ENCODE data around the gene XRCC3. TPM values are rescaled to one million over a fixed set of nuclear protein-coding genes. Genes with fewer than 3 reads are reported as not detected.

XRCC3 gene
- total and polyA plus RNA-seq, 2 of the 8 experiments (the other 6 are each of a cell fraction or from before 2014, with no cell fraction given), result 36.9 to 41.8 TPM

GRCh38 chr14:103718572-103718971 lies 3.3 kb upstream of the XRCC3 start:
- H2BK5ac ChIP-seq (ENCODE audit: low read depth, low read length), result no peak overlapping the region
- H4K20me1 ChIP-seq (replicated peaks in 1 of 2; ENCODE audit: control insufficient read depth in 1 of 2, insufficient read depth in 2 of 2, low read length in 2 of 2), result peaks cover 11 to 28% of the 10 kb centered on the region in 2 experiments
- no peak overlapping the region for H2BK120ac ChIP-seq (replicated peaks; ENCODE audit: low read depth, low read length)
- no peaks in the 10 kb centered on the region for H3K9me3 ChIP-seq (ENCODE audit: insufficient read depth in 2 of 2, low read depth in 1 of 2, low read length in 1 of 2)
- H3K23me2 ChIP-seq (ENCODE audit: low read depth, low read length), result peaks cover 4% of the 10 kb centered on the region; the same call in 1 of the 2 replicates
- no peak overlapping the region for H3K4ac ChIP-seq (replicated peaks; ENCODE audit: insufficient read length, low read depth, low read length)
- H3K4me3 ChIP-seq (ENCODE audit: extremely low read depth in 1 of 4, insufficient read depth in 2 of 4, low read depth in 3 of 4, low read length in 4 of 4), result no peak overlapping the region
- H3K23ac ChIP-seq (ENCODE audit: insufficient read length), result no peak overlapping the region
- DNase-seq (ENCODE audit: low read depth in 1 of 2, low spot score in 2 of 2) (no peak), FAIRE-seq (no peak)
- POLR2A ChIA-PET (ENCODE audit: partially characterized antibody), result interaction anchor here (0.7 to 1.9 kb wide), 5 partner anchors 9 to 157 kb away, joined by 3 to 5 read pairs (median 3); no protein-coding TSS in a partner anchor
- H2BK20ac ChIP-seq (ENCODE audit: low read length), result no peak overlapping the region
- H3K4me2 ChIP-seq (ENCODE audit: insufficient read depth in 1 of 2, low read depth in 2 of 2, low read length in 2 of 2), result no peak overlapping the region; a peak in 1 of 4 replicates
- H4K91ac ChIP-seq (replicated peaks; ENCODE audit: insufficient read length, low read length), result no peak overlapping the region
- no peak overlapping the region for H3K27ac ChIP-seq (ENCODE audit: low read depth, low read length)
- no peak overlapping the region for H4K5ac ChIP-seq (ENCODE audit: insufficient read length, low read depth, low read length)
- H3K56ac ChIP-seq (replicated peaks; ENCODE audit: insufficient read length, low read depth, low read length), result no peak overlapping the region
- no peak overlapping the region for H4K8ac ChIP-seq (ENCODE audit: extremely low read depth, insufficient read depth, low read length)
- CTCF ChIA-PET (ENCODE audit: partially characterized antibody), result interaction anchor here (0.6 to 2.5 kb wide), 6 partner anchors 10 to 192 kb away, joined by 3 to 9 read pairs (median 5); no protein-coding TSS in a partner anchor
- H2AFZ ChIP-seq (ENCODE audit: low read length), result no peak overlapping the region
- peaks cover 0 to 77% of the 10 kb centered on the region in 2 experiments; a peak in 3 of 4 replicates for H3K79me2 ChIP-seq (ENCODE audit: control insufficient read depth in 1 of 2, insufficient read depth in 2 of 2, low read length in 2 of 2)
- no peak overlapping the region for H3K14ac ChIP-seq (ENCODE audit: insufficient read length)
- WGBS, 2 experiments (ENCODE audit: extremely low coverage in 1 of 2, insufficient coverage in 1 of 2, insufficient read length in 1 of 2, insufficient replicate concordance in 2 of 2, low coverage in 1 of 2, low lambda C conversion rate in 2 of 2, missing lambda C conversion rate in 1 of 2), result 89% methylated on average over 16 of the region's 16 CpGs; no CpG with 5 or more reads in 1 of the 2 experiments
- no peak overlapping the region for H3K18ac ChIP-seq (ENCODE audit: extremely low read depth, low read length)
- no peak overlapping the region for H2AK5ac ChIP-seq (ENCODE audit: low read depth, low read length)
- H2BK12ac ChIP-seq (ENCODE audit: low read depth, low read length), result no peak overlapping the region
- H2BK15ac ChIP-seq (ENCODE audit: low read length), result no peak overlapping the region
- peaks cover 0 to 12% (median 5%) of the 10 kb centered on the region in 4 experiments; a peak in 6 of 7 replicates for H3K4me1 ChIP-seq (replicated peaks in 1 of 4; ENCODE audit: control insufficient read depth in 3 of 4, insufficient read depth in 4 of 4, low read length in 3 of 4)
- H3K36me3 ChIP-seq (ENCODE audit: control insufficient read depth in 2 of 4, insufficient read depth in 4 of 4, low read length in 3 of 4), result peaks cover 0 to 2% (median 0%) of the 10 kb centered on the region in 4 experiments; a peak in 1 of 8 replicates
- H3K27me3 ChIP-seq (replicated peaks in 1 of 4; ENCODE audit: control insufficient read depth in 3 of 4, extremely low read depth in 1 of 4, insufficient read depth in 3 of 4, low read length in 3 of 4), result no peaks in the 10 kb centered on the region
- H3K79me1 ChIP-seq (ENCODE audit: low read depth, low read length), result peaks cover 22% of the 10 kb centered on the region
- no peak overlapping the region for H3K9ac ChIP-seq (replicated peaks in 1 of 4; ENCODE audit: extremely low read depth in 1 of 4, low read depth in 3 of 4, low read length in 3 of 4)
- TF ChIP-seq RFX5 (IDR thresholded peaks at IDR 0.05; ENCODE audit: borderline replicate concordance, low read depth, low read length) (no peak), ASH2L (IDR thresholded peaks at IDR 0.05; ENCODE audit: low read length) (no peak), HDAC6 (IDR thresholded peaks at IDR 0.05; ENCODE audit: low read depth, low read length) (no peak), NANOG (IDR thresholded peaks at IDR 0.05; ENCODE audit: insufficient read depth, low read depth, low read length, poor library complexity, severe bottlenecking) (no peak), FOSL1 (IDR thresholded peaks at IDR 0.05; ENCODE audit: insufficient read depth, low read depth, low read length) (no peak), ATF2 (IDR thresholded peaks at IDR 0.05; ENCODE audit: low read length) (no peak), SIRT6 (IDR thresholded peaks at IDR 0.05; ENCODE audit: low read length) (no peak), BRCA1 (IDR thresholded peaks at IDR 0.05; ENCODE audit: low read depth, low read length) (no peak)
- TF ChIP-seq, protein P1, sequence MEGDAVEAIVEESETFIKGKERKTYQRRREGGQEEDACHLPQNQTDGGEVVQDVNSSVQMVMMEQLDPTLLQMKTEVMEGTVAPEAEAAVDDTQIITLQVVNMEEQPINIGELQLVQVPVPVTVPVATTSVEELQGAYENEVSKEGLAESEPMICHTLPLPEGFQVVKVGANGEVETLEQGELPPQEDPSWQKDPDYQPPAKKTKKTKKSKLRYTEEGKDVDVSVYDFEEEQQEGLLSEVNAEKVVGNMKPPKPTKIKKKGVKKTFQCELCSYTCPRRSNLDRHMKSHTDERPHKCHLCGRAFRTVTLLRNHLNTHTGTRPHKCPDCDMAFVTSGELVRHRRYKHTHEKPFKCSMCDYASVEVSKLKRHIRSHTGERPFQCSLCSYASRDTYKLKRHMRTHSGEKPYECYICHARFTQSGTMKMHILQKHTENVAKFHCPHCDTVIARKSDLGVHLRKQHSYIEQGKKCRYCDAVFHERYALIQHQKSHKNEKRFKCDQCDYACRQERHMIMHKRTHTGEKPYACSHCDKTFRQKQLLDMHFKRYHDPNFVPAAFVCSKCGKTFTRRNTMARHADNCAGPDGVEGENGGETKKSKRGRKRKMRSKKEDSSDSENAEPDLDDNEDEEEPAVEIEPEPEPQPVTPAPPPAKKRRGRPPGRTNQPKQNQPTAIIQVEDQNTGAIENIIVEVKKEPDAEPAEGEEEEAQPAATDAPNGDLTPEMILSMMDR (IDR thresholded peaks at IDR 0.05; ENCODE audit: control extremely low read depth in 1 of 3, insufficient read depth in 1 of 3, low read depth in 1 of 3, low read length in 3 of 3), result no peak

Data from H1 (cell line).